Measurements from ENCODE around the gene SLC18A3. TPM values are rescaled to one million over a fixed set of nuclear protein-coding genes. Genes with fewer than 3 reads are reported as not detected.

SLC18A3 gene
- total and polyA plus RNA-seq, 2 experiments from 2014 or later, result 0.16 TPM; not detected in 1

GRCh38 chr10:49593564-49593875 is 16.6 kb upstream of the SLC18A3 start:
- Histone ChIP-seq H2AFZ (no peak overlapping the region), H3K4me1 (ENCODE audit: insufficient read depth) (no peaks in the 10 kb centered on the region; the same call in 1 of the 2 replicates), H3K9me2 (ENCODE audit: insufficient read depth) (no peaks in the 10 kb centered on the region), H3K79me2 (replicated peaks; ENCODE audit: insufficient read depth) (no peaks in the 10 kb centered on the region), H3K36me3 (ENCODE audit: insufficient read depth) (no peaks in the 10 kb centered on the region), H3K27me3 (ENCODE audit: insufficient read depth) (no peaks in the 10 kb centered on the region), H3K27ac (ENCODE audit: low read depth) (no peak overlapping the region), H3K4me3 (no peak overlapping the region), H3F3A (replicated peaks; ENCODE audit: low read depth) (no peaks in the 10 kb centered on the region), H3K4me2 (no peak overlapping the region), H4K20me1 (replicated peaks; ENCODE audit: insufficient read depth) (no peaks in the 10 kb centered on the region)
- no peak for TF ChIP-seq EZH2 (IDR thresholded peaks at IDR 0.05; ENCODE audit: low read depth, unreplicated experiment)
- TF ChIP-seq CTCF (conservative IDR thresholded peaks at IDR 0.05; ENCODE audit: low read depth in 2 of 2), result no peak
- no peak for TF ChIP-seq ETS1 (IDR thresholded peaks at IDR 0.05)
- TF ChIP-seq REST (IDR thresholded peaks at IDR 0.05; ENCODE audit: unreplicated experiment), result no peak
- no peak for TF ChIP-seq EZH2phosphoT487 (IDR thresholded peaks at IDR 0.05; ENCODE audit: unreplicated experiment)
- no peak for TF ChIP-seq NANOG (IDR thresholded peaks at IDR 0.05; ENCODE audit: borderline replicate concordance)
- no peak for TF ChIP-seq ZNF114 (CRISPR knock-in tag; IDR thresholded peaks at IDR 0.05)
- TF ChIP-seq CREB1 (CRISPR knock-in tag; IDR thresholded peaks at IDR 0.05; ENCODE audit: low read depth), result no peak
- no peak for TF ChIP-seq ZNF462 (CRISPR knock-in tag; IDR thresholded peaks at IDR 0.05)
- TF ChIP-seq ZNF331 (CRISPR knock-in tag; IDR thresholded peaks at IDR 0.05; ENCODE audit: low read depth), result no peak
- TF ChIP-seq JUNB (IDR thresholded peaks at IDR 0.05; ENCODE audit: unreplicated experiment), result no peak
- TF ChIP-seq POLR2AphosphoS5 (IDR thresholded peaks at IDR 0.05; ENCODE audit: low read depth), result no peak
- TF ChIP-seq STAT1 (IDR thresholded peaks at IDR 0.05; ENCODE audit: unreplicated experiment), result no peak
- Mint-ChIP-seq H3K9me3 (no peaks in the 10 kb centered on the region), H3K4me3 (no peak overlapping the region), H3K4me1 (peaks cover 13% of the 10 kb centered on the region), H3K27me3 (ENCODE audit: insufficient read depth, low read depth, poor library complexity) (peaks cover 22% of the 10 kb centered on the region), H3K27ac (no peak overlapping the region), H3K36me3 (ENCODE audit: low read depth) (no peaks in the 10 kb centered on the region)
- DNase-seq (ENCODE audit: low spot score) (no peak), ATAC-seq (no peak)

All from GM23338 (cell line).